A549 (cell line): Measurements from ENCODE around the gene SUFU. TPM values are rescaled to one million over a fixed set of nuclear protein-coding genes. Genes with fewer than 3 reads are reported as not detected.

Experiments
- ATAC-seq, 2 experiments: fragments of 200-7000 bp in 1 of 2; fragments of >200 bp in 1 of 2; cut with Nextera tagmentation in 1 of 2; cut with Tn5 transposase in 1 of 2; 3 replicates each; pipeline versions ENCODE4 v1.8.0 to v1.9.1; 2018 to 2020; ENCODE audit warnings: mild to moderate bottlenecking in 1 of 2, moderate library complexity in 1 of 2
- CTCF ChIA-PET: fragments of 300-600 bp; sonication (Branson Sonifier 250); formaldehyde crosslinking; extraction: SDS; loops from one replicate; lab custom pipeline; 2021; ENCODE audit warnings: antibody characterized with exemption, inconsistent platforms; lab: Yijun Ruan, JAX
- POLR2A ChIA-PET: fragments of 350-600 bp; formaldehyde crosslinking; extraction: SDS; loops from one replicate; lab custom pipeline; 2021; ENCODE audit warnings: antibody characterized with exemption, inconsistent platforms; lab: Yijun Ruan, JAX
- DNase-seq, 2 experiments: peaks; one replicate each; pipeline versions ENCODE4 v3.0.0 to v3.0.0-alpha.2; 2011 to 2016; ENCODE audit warnings: low read depth in 1 of 2, low spot score in 1 of 2
- FAIRE-seq: peaks from 2 replicates; lab custom pipeline; 2011; peaks lifted over from hg19 to GRCh38; lab: Jason Lieb, UNC
- H3K27ac ChIP-seq, 2 experiments: fragments of >200 bp; sonication (Bioruptor Twin); formaldehyde crosslinking; 3 replicates each; pipeline ENCODE4 v1.5.1; 2016 to 2017
- H3K4me1 ChIP-seq: fragments of >200 bp; sonication (Bioruptor Twin); formaldehyde crosslinking; 3 replicates; pipeline ENCODE4 v1.6.1; 2016
- H3K4me2 ChIP-seq: fragments of >200 bp; sonication (Bioruptor Twin); formaldehyde crosslinking; 3 replicates; pipeline ENCODE4 v1.6.1; 2016
- H3K4me3 ChIP-seq: fragments of >200 bp; sonication (Bioruptor Twin); formaldehyde crosslinking; 3 replicates; pipeline ENCODE4 v1.5.1; 2016
- H3K9me3 ChIP-seq: fragments of >200 bp; sonication (Bioruptor Twin); formaldehyde crosslinking; 3 replicates; pipeline ENCODE4 v1.6.1; 2016
- BHLHE40 ChIP-seq: IDR thresholded peaks from 2 replicates; pipeline ENCODE4 v1.6.1; 2012; ENCODE audit warnings: low read depth, low read length, inconsistent platforms
- CEBPB ChIP-seq, 2 experiments: fragments of >200 bp in 1 of 2; sonication (Bioruptor Twin) in 1 of 2; formaldehyde crosslinking in 1 of 2; IDR thresholded peaks; 2 replicates each; pipeline ENCODE4 v1.6.1; 2012 to 2016
- CHD4 ChIP-seq: fragments of 200-600 bp; sonication (generic); IDR thresholded peaks from 2 replicates; pipeline ENCODE4 v1.6.1; 2016; ENCODE audit warnings: antibody characterized with exemption, mild to moderate bottlenecking, borderline replicate concordance
- EHF ChIP-seq: fragments of 250-450 bp; sonication (Bioruptor Pico); IDR thresholded peaks from 2 replicates; pipeline ENCODE4 v1.5.0; 2020; ENCODE audit warnings: mild to moderate bottlenecking
- EHMT2 ChIP-seq: fragments of 200-600 bp; sonication (generic); IDR thresholded peaks from 2 replicates; pipeline ENCODE4 v1.6.1; 2016; ENCODE audit warnings: antibody characterized with exemption, low read depth, mild to moderate bottlenecking, moderate library complexity
- EP300 ChIP-seq, 2 experiments: fragments of >200 bp; sonication (Bioruptor Twin); formaldehyde crosslinking; IDR thresholded peaks; 2 replicates in 1 of 2; 3 replicates in 1 of 2; pipeline ENCODE4 v1.6.1; 2016 to 2017
- FOSL2 ChIP-seq, 2 experiments: fragments of 450-650 bp in 1 of 2; fragments of >200 bp in 1 of 2; sonication (Bioruptor Twin) in 1 of 2; formaldehyde crosslinking; IDR thresholded peaks; 2 replicates each; pipeline versions ENCODE4 v1.5.0 to v1.6.1; 2016 to 2020; ENCODE audit warnings: mild to moderate bottlenecking in 1 of 2, moderate library complexity in 1 of 2
- HDAC2 ChIP-seq: fragments of 200-600 bp; sonication (generic); IDR thresholded peaks from 2 replicates; pipeline ENCODE4 v1.6.1; 2016
- HEYL ChIP-seq: fragments of 250-450 bp; sonication (Bioruptor Pico); IDR thresholded peaks from 2 replicates; pipeline ENCODE4 v1.8.0; 2021; ENCODE audit warnings: mild to moderate bottlenecking, moderate library complexity
- HMGXB4 ChIP-seq: fragments of 250-450 bp; sonication (Bioruptor Pico); IDR thresholded peaks from 2 replicates; pipeline ENCODE4 v1.5.0; 2021; ENCODE audit warnings: mild to moderate bottlenecking, moderate library complexity, borderline replicate concordance
- HOXA7 ChIP-seq: fragments of 250-450 bp; sonication (Bioruptor Pico); IDR thresholded peaks from 2 replicates; pipeline ENCODE4 v1.5.0; 2020; ENCODE audit warnings: mild to moderate bottlenecking, moderate library complexity
- JUN ChIP-seq, 2 experiments: fragments of >200 bp; sonication (Bioruptor Twin); formaldehyde crosslinking; IDR thresholded peaks; 2 replicates in 1 of 2; 3 replicates in 1 of 2; pipeline ENCODE4 v1.6.1; 2016 to 2017
- NPAS2 ChIP-seq: fragments of 250-450 bp; sonication (Bioruptor Pico); IDR thresholded peaks from 2 replicates; pipeline ENCODE4 v1.8.0; 2022; ENCODE audit warnings: mild to moderate bottlenecking, moderate library complexity, borderline replicate concordance
- PHF8 ChIP-seq: fragments of 200-600 bp; sonication (generic); IDR thresholded peaks from 2 replicates; pipeline ENCODE4 v1.6.1; 2016; ENCODE audit warnings: low read depth, mild to moderate bottlenecking, antibody characterized with exemption, moderate library complexity, borderline replicate concordance
- POLR2AphosphoS2 ChIP-seq: conservative IDR thresholded peaks from 2 replicates; pipeline ENCODE4 v1.6.1; 2012; ENCODE audit warnings: low read length, improper control_type of control experiment, inconsistent platforms
- RAD21 ChIP-seq, 2 experiments: fragments of >200 bp in 1 of 2; sonication (Bioruptor Twin) in 1 of 2; formaldehyde crosslinking in 1 of 2; IDR thresholded peaks in 1 of 2; conservative IDR thresholded peaks in 1 of 2; 2 replicates in 1 of 2; 3 replicates in 1 of 2; pipeline ENCODE4 v1.6.1; 2012 to 2018; ENCODE audit warnings: inconsistent platforms in 1 of 2
- RARB ChIP-seq: fragments of 250-450 bp; sonication (Bioruptor Pico); IDR thresholded peaks from 2 replicates; pipeline ENCODE4 v1.8.0; 2021; ENCODE audit warnings: mild to moderate bottlenecking, moderate library complexity
- REST ChIP-seq: fragments of 200-600 bp; sonication (generic); IDR thresholded peaks from 2 replicates; pipeline ENCODE4 v1.6.1; 2016; ENCODE audit warnings: antibody characterized with exemption, mild to moderate bottlenecking, moderate library complexity
- RNF2 ChIP-seq: fragments of 200-600 bp; sonication (generic); IDR thresholded peaks from 2 replicates; pipeline ENCODE4 v1.6.1; 2016; ENCODE audit warnings: low read depth, mild to moderate bottlenecking, antibody characterized with exemption, moderate library complexity, borderline replicate concordance
- SMC3 ChIP-seq: fragments of >200 bp; sonication (Bioruptor Twin); formaldehyde crosslinking; IDR thresholded peaks from 3 replicates; pipeline ENCODE4 v1.6.1; 2018; ENCODE audit warnings: inconsistent platforms
- SREBF2 ChIP-seq: fragments of 450-650 bp; IDR thresholded peaks from 2 replicates; pipeline ENCODE4 v1.6.1; 2014; ENCODE audit warnings: mild to moderate bottlenecking, moderate library complexity
- TP53 ChIP-seq: fragments of 250-450 bp; sonication (Bioruptor Pico); IDR thresholded peaks from 2 replicates; pipeline ENCODE4 v1.5.0; 2021; ENCODE audit warnings: mild to moderate bottlenecking, moderate library complexity
- ZC3H11A ChIP-seq: fragments of 450-650 bp; IDR thresholded peaks from 2 replicates; pipeline ENCODE4 v1.6.1; 2014; ENCODE audit warnings: antibody characterized with exemption, mild to moderate bottlenecking
- ZFP36 ChIP-seq: fragments of 450-650 bp; IDR thresholded peaks from 2 replicates; pipeline ENCODE4 v1.6.1; 2014; ENCODE audit warnings: borderline replicate concordance; ENCODE audit not compliant: partially characterized antibody
- ZNF302 ChIP-seq: fragments of 250-450 bp; sonication (Bioruptor Pico); IDR thresholded peaks from 2 replicates; pipeline ENCODE4 v1.9.0; 2021; ENCODE audit warnings: inconsistent platforms, mild to moderate bottlenecking, moderate library complexity
- ZSCAN20 ChIP-seq: fragments of 250-450 bp; sonication (Bioruptor Pico); IDR thresholded peaks from 2 replicates; pipeline ENCODE4 v1.8.0; 2022; ENCODE audit warnings: mild to moderate bottlenecking, moderate library complexity
- WGBS: methylation state at CpG from one replicate; pipeline ENCODE4 v1.1.6; 2017; ENCODE audit errors: missing lambda C conversion rate; 5-methylcytosine and 5-hydroxymethylcytosine counted together
- polyA plus RNA-seq, 4 experiments: library from polyadenylated mRNA; depleted of rRNA in 3 of 4; stranded (reverse); fragments of >200 nt; fragmentation: RNase III in 1 of 4; extraction: RNeasy Plus Mini Kit Qiagen cat#74134 plus additional on column Dnase treatment in 1 of 4; gene quantifications; 2 replicates in 3 of 4; 3 replicates in 1 of 4; pipeline ENCODE4 v1.2.3, GENCODE V29; 2011 to 2017

Gene SUFU
- polyA plus RNA-seq, 2 of the 4 experiments (the other 2 are of a cell fraction), result 3.7 to 5.5 TPM

GRCh38 chr10:102630663-102631062 lies 126.9 kb downstream of the SUFU start:
- Histone ChIP-seq H3K4me1 (peaks cover 36% of the 10 kb centered on the region), H3K9me3 (no peaks in the 10 kb centered on the region), H3K4me2 (no peak overlapping the region), H3K4me3 (no peak overlapping the region), H3K27ac (0 out of 6 replicates have a peak overlapping the region, but pooled peaks of 1 of the 2 experiments have one; percentile 21)
- WGBS, result 95% methylated on average over 6 of the region's 6 CpGs
- no peak for TF ChIP-seq REST
- TF ChIP-seq SREBF2, result no peak
- TF ChIP-seq EHMT2, result no peak
- TF ChIP-seq POLR2AphosphoS2, result no peak
- TF ChIP-seq EP300 (IDR thresholded peaks at IDR 0.05), result no peak
- TF ChIP-seq HOXA7 (CRISPR knock-in tag), result no peak
- TF ChIP-seq FOSL2 (IDR thresholded peaks at IDR 0.05), result no peak
- no peak for TF ChIP-seq FOSL2 (CRISPR knock-in tag; IDR thresholded peaks at IDR 0.05)
- no peak for TF ChIP-seq SMC3
- TF ChIP-seq ZSCAN20 (CRISPR knock-in tag), result no peak
- TF ChIP-seq PHF8, result no peak
- no peak for TF ChIP-seq RNF2
- no peak for TF ChIP-seq JUN (IDR thresholded peaks at IDR 0.05)
- no peak for TF ChIP-seq HDAC2
- TF ChIP-seq TP53, result no peak
- ATAC-seq (no peak), FAIRE-seq (no peak), DNase-seq (no peak)
- CTCF ChIA-PET, result interaction anchor here (0.8 to 4.2 kb wide), 7 partner anchors 12 to 83 kb away, joined by 3 to 14 read pairs (median 5); partner anchors contain the start of genes ARL3, SFXN2 and TRIM8
- POLR2A ChIA-PET, result interaction anchor here (2.4 kb wide), 1 partner anchor 14 kb away, joined by 8 read pairs; the partner anchor contains the start of gene TRIM8

- CTCF ChIA-PET, result interaction anchor here (0.6 to 4.2 kb wide), 5 partner anchors 10 to 54 kb away, joined by 3 to 14 read pairs (median 3); partner anchors contain the start of gene TRIM8
- POLR2A ChIA-PET, result interaction anchor here (0.6 to 0.9 kb wide), 2 partner anchors 10 to 18 kb away, joined by 3 to 4 read pairs; no protein-coding TSS in a partner anchor
- ATAC-seq (no peak), FAIRE-seq (no peak), DNase-seq (no peak)
- 91% methylated on average over 10 of the region's 10 CpGs for WGBS
- H3K4me1 ChIP-seq, result peaks cover 36% of the 10 kb centered on the region
- no peak overlapping the region for H3K27ac ChIP-seq
- H3K9me3 ChIP-seq, result no peaks in the 10 kb centered on the region
- H3K4me3 ChIP-seq, result no peak overlapping the region
- no peak overlapping the region for H3K4me2 ChIP-seq
- TF ChIP-seq RARB (CRISPR knock-in tag), result no peak
- TF ChIP-seq CHD4, result no peak
- no peak for TF ChIP-seq REST
- TF ChIP-seq CEBPB (IDR thresholded peaks at IDR 0.05), result no peak
- TF ChIP-seq ZSCAN20 (CRISPR knock-in tag), result no peak
- TF ChIP-seq EHF (CRISPR knock-in tag), result no peak
- TF ChIP-seq HMGXB4, result no peak
- no peak for TF ChIP-seq ZNF302 (CRISPR knock-in tag)
- TF ChIP-seq ZFP36, result no peak
- TF ChIP-seq NPAS2 (CRISPR knock-in tag), result no peak
- TF ChIP-seq RAD21 (conservative IDR thresholded peaks at IDR 0.05 in 1 of 2, IDR thresholded peaks at IDR 0.05 in 1 of 2), result no peak
- TF ChIP-seq HEYL, result no peak
- TF ChIP-seq HDAC2, result no peak
- no peak for TF ChIP-seq ZC3H11A
- TF ChIP-seq BHLHE40, result no peak
- no peak for TF ChIP-seq RNF2
Measured at GRCh38 chr10:102631525-102632393, 128.0 kb downstream of the SUFU start.
